ENCODE data around the gene BLOC1S1.

The BLOC1S1 gene

DNA sequence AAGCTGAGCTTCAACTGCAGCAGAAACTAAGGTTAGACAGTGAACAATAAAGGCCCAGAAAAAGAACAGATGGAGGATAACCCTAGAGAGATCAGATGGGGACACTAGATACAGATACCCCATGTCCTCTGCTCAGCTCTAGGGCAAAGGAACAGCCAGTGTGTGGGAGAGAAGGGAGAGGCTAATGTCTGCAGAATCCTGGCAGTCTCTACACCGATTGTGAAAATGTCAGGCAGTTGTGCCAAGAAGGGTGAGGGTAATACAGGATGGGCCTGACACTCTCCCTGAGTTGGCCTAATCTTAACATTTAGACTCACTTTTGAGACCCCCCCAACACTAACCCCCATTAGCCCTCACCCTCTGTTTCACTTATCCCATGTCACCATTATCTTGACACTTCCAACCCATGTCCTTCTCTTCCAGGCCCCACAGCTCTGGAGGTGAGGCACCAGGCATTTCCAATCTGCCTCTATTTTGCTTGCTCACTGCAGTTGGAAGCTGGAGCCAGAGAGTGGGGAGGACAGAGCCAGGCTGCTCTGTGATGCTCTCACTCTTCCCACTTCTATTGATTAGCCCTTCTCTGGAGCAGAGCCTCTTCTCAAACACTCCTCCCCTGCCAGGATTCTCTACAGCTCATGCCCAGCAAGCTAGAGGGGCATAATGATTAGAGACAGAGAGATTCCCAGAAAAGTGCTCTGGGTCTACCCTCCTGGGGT, 3.0 kb upstream of the BLOC1S1 start:
- TF ChIP-seq, protein P1, sequence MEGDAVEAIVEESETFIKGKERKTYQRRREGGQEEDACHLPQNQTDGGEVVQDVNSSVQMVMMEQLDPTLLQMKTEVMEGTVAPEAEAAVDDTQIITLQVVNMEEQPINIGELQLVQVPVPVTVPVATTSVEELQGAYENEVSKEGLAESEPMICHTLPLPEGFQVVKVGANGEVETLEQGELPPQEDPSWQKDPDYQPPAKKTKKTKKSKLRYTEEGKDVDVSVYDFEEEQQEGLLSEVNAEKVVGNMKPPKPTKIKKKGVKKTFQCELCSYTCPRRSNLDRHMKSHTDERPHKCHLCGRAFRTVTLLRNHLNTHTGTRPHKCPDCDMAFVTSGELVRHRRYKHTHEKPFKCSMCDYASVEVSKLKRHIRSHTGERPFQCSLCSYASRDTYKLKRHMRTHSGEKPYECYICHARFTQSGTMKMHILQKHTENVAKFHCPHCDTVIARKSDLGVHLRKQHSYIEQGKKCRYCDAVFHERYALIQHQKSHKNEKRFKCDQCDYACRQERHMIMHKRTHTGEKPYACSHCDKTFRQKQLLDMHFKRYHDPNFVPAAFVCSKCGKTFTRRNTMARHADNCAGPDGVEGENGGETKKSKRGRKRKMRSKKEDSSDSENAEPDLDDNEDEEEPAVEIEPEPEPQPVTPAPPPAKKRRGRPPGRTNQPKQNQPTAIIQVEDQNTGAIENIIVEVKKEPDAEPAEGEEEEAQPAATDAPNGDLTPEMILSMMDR (IDR thresholded peaks at IDR 0.05), result no peak
- H3K27ac ChIP-seq, result no peak overlapping the region
- H3K79me2 ChIP-seq, result no peaks in the 10 kb centered on the region
- H2AFZ ChIP-seq, result no peak overlapping the region
- no peaks in the 10 kb centered on the region for H3K27me3 ChIP-seq (ENCODE audit: control insufficient read depth, insufficient read depth, low read length)
- no peak overlapping the region for H3K4me2 ChIP-seq (ENCODE audit: low read length)
- no peak overlapping the region for H3K9ac ChIP-seq
- H3K36me3 ChIP-seq (ENCODE audit: control insufficient read depth, insufficient read depth, low read length), result no peaks in the 10 kb centered on the region
- H3K9me3 ChIP-seq (ENCODE audit: control insufficient read depth, low read length), result no peaks in the 10 kb centered on the region
- H3K4me3 ChIP-seq (ENCODE audit: low read depth, low read length), result no peak overlapping the region
- H3K4me1 ChIP-seq, result peaks cover 7% of the 10 kb centered on the region

DNA sequence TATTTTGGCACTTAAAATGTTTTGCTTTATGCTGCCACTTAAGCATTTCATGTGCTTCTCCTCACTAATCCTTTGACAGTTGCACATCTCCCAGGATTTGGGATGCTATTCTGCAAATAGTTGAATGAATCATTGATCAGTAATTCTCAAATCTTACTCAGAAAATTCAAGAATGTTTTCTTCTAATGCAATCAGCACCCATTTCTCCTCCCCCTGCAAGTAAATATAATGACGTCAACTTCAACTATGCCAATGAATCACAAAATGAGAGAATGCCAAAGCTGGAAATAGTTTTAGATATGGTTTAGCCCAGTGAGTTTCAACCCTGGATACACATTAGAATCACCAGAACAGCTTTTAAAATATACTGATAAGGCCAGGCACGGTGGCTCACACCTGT, 2.1 kb upstream of the BLOC1S1 start:
- TF ChIP-seq, protein P1 (IDR thresholded peaks at IDR 0.05), result no peak
- no peak overlapping the region for H3K4me3 ChIP-seq (ENCODE audit: low read depth, low read length)

DNA sequence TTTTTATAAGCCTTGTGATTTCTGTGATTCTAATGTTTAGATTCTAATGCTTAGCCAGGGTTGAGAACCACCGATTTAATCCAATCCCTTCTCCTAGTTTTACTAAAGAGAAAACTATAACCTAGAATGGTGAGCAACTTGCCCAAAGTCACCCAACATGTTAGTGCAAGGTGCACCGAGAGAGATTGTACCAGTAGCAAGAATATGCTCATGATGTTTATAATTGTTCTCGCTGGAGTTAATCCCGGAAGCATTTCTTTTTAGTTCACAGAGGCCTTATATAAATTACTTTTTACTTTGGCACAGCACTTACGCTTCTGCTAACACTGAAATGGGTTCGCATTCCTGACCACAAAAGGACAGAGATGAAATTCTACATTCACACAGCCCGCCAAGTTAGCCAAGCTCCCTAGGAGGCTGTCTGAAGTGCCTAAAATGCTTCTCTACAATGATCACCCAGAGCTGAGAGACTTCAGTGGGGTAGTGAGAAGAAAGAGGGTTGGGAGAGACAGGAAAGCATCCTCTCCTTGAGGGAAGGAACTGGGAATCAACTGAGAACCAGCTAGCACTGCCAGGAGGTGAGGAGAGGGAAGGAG, 579 bp upstream of the BLOC1S1 start:
- Histone ChIP-seq H3K36me3 (ENCODE audit: control insufficient read depth, insufficient read depth, low read length) (no peaks in the 10 kb centered on the region), H3K9ac (no peak overlapping the region), H3K9me3 (ENCODE audit: control insufficient read depth, low read length) (no peaks in the 10 kb centered on the region), H3K27ac (peak overlapping the region; percentile 90), H2AFZ (peak overlapping the region; percentile 96), H3K79me2 (no peaks in the 10 kb centered on the region), H3K4me1 (peaks cover 7% of the 10 kb centered on the region), H3K4me3 (ENCODE audit: low read depth, low read length) (peak overlapping the region; percentile 72), H3K4me2 (ENCODE audit: low read length) (peak overlapping the region; percentile 94), H3K27me3 (ENCODE audit: control insufficient read depth, insufficient read depth, low read length) (no peaks in the 10 kb centered on the region)
- TF ChIP-seq, protein P1 (IDR thresholded peaks at IDR 0.05), result no peak

More for the DNA sequence above, 2.1 kb upstream of the BLOC1S1 start:
- Histone ChIP-seq H3K27me3 (ENCODE audit: control insufficient read depth, insufficient read depth, low read length) (no peaks in the 10 kb centered on the region), H3K9ac (no peak overlapping the region), H3K79me2 (no peaks in the 10 kb centered on the region), H3K4me1 (peaks cover 7% of the 10 kb centered on the region), H3K27ac (no peak overlapping the region), H3K36me3 (ENCODE audit: control insufficient read depth, insufficient read depth, low read length) (no peaks in the 10 kb centered on the region), H2AFZ (no peak overlapping the region), H3K4me2 (ENCODE audit: low read length) (no peak overlapping the region), H3K9me3 (ENCODE audit: control insufficient read depth, low read length) (no peaks in the 10 kb centered on the region)

DNA sequence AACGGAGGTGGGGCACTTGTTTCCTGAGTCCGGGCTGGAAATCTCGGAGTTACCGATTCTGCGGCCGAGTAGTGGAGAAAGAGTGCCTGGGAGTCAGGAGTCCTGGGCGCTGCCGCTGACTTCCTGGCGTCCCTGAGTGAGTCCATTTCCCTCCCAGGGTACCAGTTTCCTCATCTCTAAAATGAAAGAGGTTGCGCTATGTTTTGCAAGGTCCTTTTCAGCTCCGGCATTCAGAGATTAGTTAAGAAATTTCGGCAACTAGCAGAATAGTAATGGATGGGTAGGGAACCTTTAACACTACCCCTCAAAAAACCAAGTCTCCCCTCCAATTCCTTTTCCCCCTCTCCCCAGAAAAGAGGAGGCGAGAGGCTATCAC, 724 bp downstream of the BLOC1S1 start:
- H3K9me3 ChIP-seq (ENCODE audit: control insufficient read depth, low read length), result no peaks in the 10 kb centered on the region
- no peak overlapping the region for H3K9ac ChIP-seq
- no peaks in the 10 kb centered on the region for H3K27me3 ChIP-seq (ENCODE audit: control insufficient read depth, insufficient read depth, low read length)
- H3K4me3 ChIP-seq (ENCODE audit: low read depth, low read length), result peak overlapping the region; percentile 72
- H3K27ac ChIP-seq, result peak overlapping the region; percentile 90
- H3K4me1 ChIP-seq, result peaks cover 7% of the 10 kb centered on the region
- H3K36me3 ChIP-seq (ENCODE audit: control insufficient read depth, insufficient read depth, low read length), result no peaks in the 10 kb centered on the region
- peak overlapping the region; percentile 96 for H2AFZ ChIP-seq
- TF ChIP-seq, protein P1 (IDR thresholded peaks at IDR 0.05), result no peak
- H3K4me2 ChIP-seq (ENCODE audit: low read length), result peak overlapping the region; percentile 94
- no peaks in the 10 kb centered on the region for H3K79me2 ChIP-seq
